Ishikawa (cell line): Measurements from ENCODE around the gene PTPN14.

ENCODE experiments used
- CEBPB ChIP-seq: IDR thresholded peaks from 2 replicates; pipeline ENCODE4 v1.6.1; 2012
- CREB1 ChIP-seq: IDR thresholded peaks from 2 replicates; pipeline ENCODE4 v1.6.1; 2012; ENCODE audit warnings: low read depth
- EGR1 ChIP-seq: IDR thresholded peaks from 2 replicates; pipeline ENCODE4 v1.6.1; 2012
- EP300 ChIP-seq: IDR thresholded peaks from 2 replicates; pipeline ENCODE4 v1.6.1; 2012; ENCODE audit warnings: borderline replicate concordance
- FOXM1 ChIP-seq: IDR thresholded peaks from 2 replicates; pipeline ENCODE4 v1.6.1; 2012; ENCODE audit warnings: low read depth, borderline replicate concordance
- NFIC ChIP-seq: IDR thresholded peaks from 2 replicates; pipeline ENCODE4 v1.6.1; 2012
- RAD21 ChIP-seq: IDR thresholded peaks from 2 replicates; pipeline ENCODE4 v1.6.1; 2012; ENCODE audit warnings: low read depth
- TAF1 ChIP-seq: IDR thresholded peaks from 2 replicates; pipeline ENCODE4 v1.6.1; 2012; ENCODE audit warnings: low read depth, mild to moderate bottlenecking
- TCF12 ChIP-seq: IDR thresholded peaks from 2 replicates; pipeline ENCODE4 v1.6.1; 2012; ENCODE audit warnings: low read depth
- TEAD4 ChIP-seq: IDR thresholded peaks from 2 replicates; pipeline ENCODE4 v1.6.1; 2012
- YY1 ChIP-seq: IDR thresholded peaks from 2 replicates; pipeline ENCODE4 v1.6.1; 2012; ENCODE audit warnings: low read depth
- ZBTB7A ChIP-seq: IDR thresholded peaks from 2 replicates; pipeline ENCODE4 v1.6.1; 2012; ENCODE audit warnings: low read depth
- TF ChIP-seq, protein P1 (sequence below): IDR thresholded peaks from 2 replicates; pipeline ENCODE4 v1.6.1; 2012; ENCODE audit warnings: low read depth, mild to moderate bottlenecking
- TF ChIP-seq, protein P2 (sequence below): IDR thresholded peaks from 2 replicates; pipeline ENCODE4 v1.6.1; 2012
- TF ChIP-seq, protein P3 (sequence below): IDR thresholded peaks from 2 replicates; pipeline ENCODE4 v1.6.1; 2012

PTPN14 gene

DNA sequence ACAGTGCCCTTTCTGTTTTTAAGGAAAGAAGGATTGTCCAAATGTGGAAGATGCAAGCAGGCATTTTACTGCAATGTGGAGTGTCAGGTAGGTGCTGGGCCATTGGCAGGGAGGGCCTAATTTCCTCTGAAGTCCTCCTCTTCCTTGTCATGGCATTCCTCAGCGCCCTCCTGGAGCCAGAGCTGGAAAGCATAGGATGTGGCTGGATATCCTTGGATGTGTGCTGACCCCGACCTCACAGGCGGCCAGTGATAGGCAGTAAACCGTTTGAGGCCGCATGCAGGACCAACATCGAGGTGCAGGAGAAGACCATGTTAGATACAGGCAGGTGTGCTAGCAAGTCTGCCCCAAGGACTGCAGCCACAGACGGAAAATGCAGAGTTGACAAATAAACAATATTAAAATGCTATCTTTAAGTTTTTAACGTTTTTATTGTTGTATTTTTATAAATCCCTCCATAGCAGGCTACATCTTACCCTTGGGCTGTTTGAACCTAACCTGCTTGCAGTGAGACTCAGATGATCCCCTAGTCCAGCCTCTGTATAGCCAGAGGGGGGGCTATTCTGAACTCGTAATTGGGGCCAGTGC is 246.1 kb downstream of the PTPN14 start:
- TF ChIP-seq CREB1: no peak
- no peak for TF ChIP-seq EP300
- TF ChIP-seq, protein P1, sequence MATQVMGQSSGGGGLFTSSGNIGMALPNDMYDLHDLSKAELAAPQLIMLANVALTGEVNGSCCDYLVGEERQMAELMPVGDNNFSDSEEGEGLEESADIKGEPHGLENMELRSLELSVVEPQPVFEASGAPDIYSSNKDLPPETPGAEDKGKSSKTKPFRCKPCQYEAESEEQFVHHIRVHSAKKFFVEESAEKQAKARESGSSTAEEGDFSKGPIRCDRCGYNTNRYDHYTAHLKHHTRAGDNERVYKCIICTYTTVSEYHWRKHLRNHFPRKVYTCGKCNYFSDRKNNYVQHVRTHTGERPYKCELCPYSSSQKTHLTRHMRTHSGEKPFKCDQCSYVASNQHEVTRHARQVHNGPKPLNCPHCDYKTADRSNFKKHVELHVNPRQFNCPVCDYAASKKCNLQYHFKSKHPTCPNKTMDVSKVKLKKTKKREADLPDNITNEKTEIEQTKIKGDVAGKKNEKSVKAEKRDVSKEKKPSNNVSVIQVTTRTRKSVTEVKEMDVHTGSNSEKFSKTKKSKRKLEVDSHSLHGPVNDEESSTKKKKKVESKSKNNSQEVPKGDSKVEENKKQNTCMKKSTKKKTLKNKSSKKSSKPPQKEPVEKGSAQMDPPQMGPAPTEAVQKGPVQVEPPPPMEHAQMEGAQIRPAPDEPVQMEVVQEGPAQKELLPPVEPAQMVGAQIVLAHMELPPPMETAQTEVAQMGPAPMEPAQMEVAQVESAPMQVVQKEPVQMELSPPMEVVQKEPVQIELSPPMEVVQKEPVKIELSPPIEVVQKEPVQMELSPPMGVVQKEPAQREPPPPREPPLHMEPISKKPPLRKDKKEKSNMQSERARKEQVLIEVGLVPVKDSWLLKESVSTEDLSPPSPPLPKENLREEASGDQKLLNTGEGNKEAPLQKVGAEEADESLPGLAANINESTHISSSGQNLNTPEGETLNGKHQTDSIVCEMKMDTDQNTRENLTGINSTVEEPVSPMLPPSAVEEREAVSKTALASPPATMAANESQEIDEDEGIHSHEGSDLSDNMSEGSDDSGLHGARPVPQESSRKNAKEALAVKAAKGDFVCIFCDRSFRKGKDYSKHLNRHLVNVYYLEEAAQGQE: no peak
- no peak for TF ChIP-seq CEBPB
- no peak for TF ChIP-seq EGR1
- no peak for TF ChIP-seq NFIC
- no peak for TF ChIP-seq FOXM1
- TF ChIP-seq, protein P2, sequence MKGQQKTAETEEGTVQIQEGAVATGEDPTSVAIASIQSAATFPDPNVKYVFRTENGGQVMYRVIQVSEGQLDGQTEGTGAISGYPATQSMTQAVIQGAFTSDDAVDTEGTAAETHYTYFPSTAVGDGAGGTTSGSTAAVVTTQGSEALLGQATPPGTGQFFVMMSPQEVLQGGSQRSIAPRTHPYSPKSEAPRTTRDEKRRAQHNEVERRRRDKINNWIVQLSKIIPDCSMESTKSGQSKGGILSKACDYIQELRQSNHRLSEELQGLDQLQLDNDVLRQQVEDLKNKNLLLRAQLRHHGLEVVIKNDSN: no peak
- TF ChIP-seq TAF1: no peak
- TF ChIP-seq, protein P3, sequence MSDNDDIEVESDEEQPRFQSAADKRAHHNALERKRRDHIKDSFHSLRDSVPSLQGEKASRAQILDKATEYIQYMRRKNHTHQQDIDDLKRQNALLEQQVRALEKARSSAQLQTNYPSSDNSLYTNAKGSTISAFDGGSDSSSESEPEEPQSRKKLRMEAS: no peak
- TF ChIP-seq TEAD4: no peak
- no peak for TF ChIP-seq TCF12
- no peak for TF ChIP-seq YY1
- no peak for TF ChIP-seq ZBTB7A
- no peak for TF ChIP-seq RAD21

DNA sequence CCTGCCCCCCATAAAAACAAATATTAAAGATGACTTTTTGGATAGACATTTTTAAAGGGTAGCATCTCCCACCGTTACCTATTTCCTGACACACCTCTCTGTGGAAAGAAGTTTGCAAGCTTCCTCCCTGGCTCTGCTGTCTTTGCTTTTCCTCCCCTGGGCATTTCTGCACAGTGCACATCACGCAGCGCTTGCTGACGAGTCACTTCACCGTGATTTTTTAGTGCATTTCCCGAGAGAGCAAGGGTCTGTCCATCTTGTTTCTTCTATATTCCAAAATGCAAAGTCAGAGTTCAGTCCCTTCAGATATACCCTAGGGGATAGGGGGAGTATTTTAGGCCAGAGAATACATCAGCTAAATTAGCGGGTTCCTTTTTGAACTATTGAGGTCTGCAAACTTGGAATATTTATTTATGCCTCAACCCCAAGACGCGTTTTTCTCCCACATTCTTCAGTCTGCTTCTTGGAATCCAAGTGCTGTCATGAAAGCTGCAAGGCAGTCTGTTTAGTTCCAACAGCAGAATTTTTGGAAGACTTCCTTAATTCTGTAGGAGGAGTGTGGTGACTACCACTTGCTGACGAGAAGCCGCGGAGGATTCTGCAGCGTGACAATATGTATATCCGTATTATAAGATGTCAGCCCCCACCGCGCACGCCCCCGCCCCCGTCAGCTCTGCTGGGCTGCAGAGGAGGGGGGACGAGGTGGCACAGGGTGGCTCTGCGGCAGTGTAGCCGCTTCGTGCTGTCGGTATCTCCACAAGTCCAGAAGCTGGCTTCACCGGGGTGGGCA is 248.1 kb downstream of the PTPN14 start:
- no peak for TF ChIP-seq CREB1
- TF ChIP-seq, protein P2: no peak
- TF ChIP-seq CEBPB: no peak
- TF ChIP-seq EGR1: no peak
- no peak for TF ChIP-seq TEAD4
- no peak for TF ChIP-seq EP300
- TF ChIP-seq ZBTB7A: no peak

DNA sequence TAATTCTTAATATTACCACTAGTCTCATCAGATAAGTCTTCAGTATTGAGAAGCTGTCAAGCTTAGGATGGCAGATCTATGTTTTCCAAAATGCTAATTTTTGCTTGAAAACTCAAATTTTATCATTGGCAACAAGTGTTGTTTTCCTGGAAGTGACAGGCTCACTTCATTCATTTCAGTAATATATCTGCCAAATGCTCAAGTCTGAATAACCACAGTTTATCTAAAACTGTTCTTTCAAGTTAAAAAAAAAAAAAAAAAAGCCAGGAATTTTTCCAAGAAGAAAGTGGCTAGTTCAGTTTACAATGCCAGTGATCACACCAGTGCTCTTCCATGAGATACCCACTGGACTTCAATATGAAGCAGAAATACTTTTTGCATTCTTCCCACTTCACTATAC is 249.9 kb downstream of the PTPN14 start:
- TF ChIP-seq TAF1 (no peak), NFIC (no peak), CREB1 (no peak), EGR1 (no peak), ZBTB7A (no peak), EP300 (no peak), TCF12 (no peak), TEAD4 (no peak), FOXM1 (no peak), CEBPB (no peak), YY1 (no peak), RAD21 (no peak)
- TF ChIP-seq, protein P1: no peak
- TF ChIP-seq, protein P3: no peak
- TF ChIP-seq, protein P2: no peak

DNA sequence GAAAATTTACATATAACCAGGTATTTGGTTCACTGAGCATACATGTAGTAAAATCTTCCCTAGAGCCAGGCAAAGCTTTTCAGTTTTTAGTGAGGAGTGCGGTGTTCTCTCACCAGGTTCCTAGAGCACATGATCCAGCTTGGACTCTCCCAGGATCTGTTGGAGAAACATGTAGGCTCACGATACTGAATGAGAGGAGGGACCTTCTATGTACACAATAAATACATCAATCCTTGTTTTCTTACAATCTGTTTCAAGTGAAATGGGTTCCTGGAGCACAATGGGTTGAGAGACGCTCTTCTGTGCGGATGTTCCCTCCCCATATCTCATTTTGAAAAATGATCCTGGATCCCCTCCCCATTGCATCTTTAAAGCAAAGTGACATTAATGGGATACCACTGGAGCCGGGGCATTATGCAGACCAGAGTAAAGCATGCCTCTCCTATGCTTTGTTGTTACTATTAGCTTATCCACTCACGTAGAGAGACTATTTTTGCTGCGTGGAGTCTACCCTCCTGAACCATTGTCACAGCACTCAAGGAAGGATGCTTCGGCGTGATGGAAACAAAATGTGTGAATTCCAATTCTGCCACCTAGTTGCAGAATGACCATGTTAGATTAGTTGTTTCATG is 251.1 kb downstream of the PTPN14 start:
- TF ChIP-seq CEBPB (no peak), EP300 (no peak), CREB1 (no peak), ZBTB7A (no peak), TCF12 (no peak), YY1 (no peak), TEAD4 (no peak), RAD21 (no peak), TAF1 (no peak)
- TF ChIP-seq, protein P3: no peak
- TF ChIP-seq, protein P1: no peak
- TF ChIP-seq, protein P2: no peak
